GM21576 (cell line): ENCODE results near the gene JTB.

Source experiments
- ATAC-seq: cut with Tn5 transposase; IDR thresholded peaks from one replicate; pipeline ENCODE4 v1.9.1; 2021; ENCODE audit warnings: mild to moderate bottlenecking, moderate library complexity; ENCODE audit not compliant: unreplicated experiment

JTB gene

DNA sequence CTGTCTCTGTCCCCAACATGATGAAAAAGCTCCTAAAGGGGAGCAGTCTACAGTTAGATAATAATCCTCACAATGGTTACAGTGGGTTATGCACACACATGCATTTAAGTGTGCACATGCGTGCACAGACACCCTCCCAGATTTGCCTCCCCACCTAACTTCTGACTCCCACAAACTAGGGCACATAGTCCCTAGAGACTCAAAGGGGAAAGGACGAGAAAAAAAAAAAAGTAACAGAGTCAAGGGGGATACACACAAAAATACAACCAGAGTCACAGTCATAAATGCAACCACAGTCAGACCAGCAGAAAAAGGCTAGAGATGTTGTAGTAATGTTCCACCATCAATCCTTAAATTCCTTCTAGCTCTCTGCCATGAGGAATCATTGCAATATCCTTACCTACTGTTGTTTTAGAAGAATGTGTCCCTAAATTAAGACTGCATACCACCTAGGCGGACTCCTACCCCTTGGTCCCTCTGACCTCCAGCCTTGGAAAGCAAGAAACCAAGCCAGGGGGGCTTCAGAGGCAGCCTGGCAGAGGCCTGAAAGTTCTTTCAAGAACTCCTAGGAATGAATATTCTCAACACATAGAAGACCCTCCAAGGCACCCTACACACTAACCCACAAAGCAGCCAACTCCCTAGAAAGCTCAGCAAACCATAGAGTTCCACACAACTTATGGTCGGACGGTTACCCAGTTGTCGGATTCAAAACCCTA is 20.3 kb downstream of the JTB start:
- no peak for ATAC-seq

DNA sequence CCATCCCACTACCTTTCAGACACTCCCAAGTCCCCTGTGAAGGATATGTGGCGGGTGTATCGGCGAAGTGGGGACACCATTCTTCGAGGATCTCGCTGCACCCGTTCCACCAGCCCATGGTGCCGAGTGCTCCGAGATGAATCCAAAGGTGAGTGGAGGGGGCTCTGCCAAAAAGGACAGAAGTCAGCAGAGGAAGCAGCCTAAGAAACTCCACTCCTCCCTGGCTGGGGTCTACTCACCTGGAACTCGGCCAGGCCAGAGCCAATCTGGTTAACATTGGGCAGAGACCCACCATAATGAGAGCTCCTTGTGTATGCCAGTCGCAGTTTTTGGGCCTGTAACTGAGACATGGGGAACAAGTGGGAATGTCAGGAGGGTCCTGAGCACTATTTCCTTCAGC is 22.6 kb downstream of the JTB start:
- ATAC-seq = no peak

DNA sequence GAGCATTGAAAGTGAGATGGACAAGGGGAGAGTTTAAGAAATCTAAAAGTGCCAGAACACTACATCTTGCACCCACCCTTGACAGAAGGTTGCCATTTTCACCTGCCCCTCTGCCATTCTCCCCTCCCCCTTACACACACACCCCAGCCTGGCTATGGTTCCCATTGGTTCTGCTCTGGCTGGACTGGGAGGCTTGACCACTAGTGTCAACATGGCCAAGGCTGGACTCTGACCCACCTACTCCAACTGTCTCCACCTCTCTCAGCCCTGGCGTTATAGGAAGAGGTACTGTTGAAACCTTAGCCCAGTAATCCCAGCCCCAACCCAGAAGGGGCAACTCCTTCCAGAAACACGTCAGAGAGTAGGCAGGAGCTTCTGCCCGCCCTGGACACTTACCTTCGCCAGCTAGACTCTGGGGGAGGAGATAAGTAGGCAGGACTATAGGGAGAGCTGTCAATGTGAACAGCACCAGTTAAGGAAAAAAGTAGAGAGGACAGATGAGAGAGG is 23.6 kb downstream of the JTB start:
- no peak for ATAC-seq

DNA sequence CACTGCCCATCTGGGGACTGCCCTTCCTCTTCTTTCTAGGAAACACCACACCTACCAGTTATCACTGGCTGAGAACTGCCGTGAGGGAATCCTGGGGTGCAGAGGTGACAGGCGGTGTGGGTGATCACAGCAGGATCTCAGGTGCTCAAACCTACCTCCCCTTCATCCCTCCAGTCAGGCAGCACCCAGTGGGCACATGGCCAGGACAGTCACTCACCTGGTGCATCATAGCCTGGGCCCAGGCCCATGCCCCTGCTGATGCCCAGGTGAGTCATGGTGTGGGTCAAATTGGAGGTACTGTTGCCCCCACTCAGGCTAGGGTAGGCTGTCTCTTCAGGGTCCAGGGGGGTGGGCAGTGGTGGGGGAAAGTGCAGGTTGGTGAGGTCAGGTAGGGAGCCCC is 25.7 kb downstream of the JTB start:
- ATAC-seq = no peak

DNA sequence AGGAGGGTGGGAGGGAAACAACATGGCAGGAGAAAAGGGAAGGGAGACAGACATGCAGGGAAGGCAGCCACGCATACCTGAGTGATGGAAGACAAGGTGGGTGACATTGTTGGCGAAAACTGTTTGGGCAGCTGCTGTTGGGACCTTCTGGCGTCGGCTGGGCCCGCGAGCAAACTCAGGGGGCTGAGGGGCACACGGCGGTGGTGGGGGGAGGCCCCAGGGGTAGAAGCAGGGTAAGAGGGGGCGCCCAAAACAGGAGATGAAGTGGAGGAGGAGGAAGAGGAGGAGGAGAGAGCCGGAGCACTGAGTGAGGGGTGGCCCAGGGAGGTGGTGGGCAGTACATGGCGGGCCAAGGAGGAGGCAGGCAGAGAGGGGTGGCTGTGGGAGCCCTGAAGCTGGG is 26.3 kb downstream of the JTB start:
- ATAC-seq = no peak

DNA sequence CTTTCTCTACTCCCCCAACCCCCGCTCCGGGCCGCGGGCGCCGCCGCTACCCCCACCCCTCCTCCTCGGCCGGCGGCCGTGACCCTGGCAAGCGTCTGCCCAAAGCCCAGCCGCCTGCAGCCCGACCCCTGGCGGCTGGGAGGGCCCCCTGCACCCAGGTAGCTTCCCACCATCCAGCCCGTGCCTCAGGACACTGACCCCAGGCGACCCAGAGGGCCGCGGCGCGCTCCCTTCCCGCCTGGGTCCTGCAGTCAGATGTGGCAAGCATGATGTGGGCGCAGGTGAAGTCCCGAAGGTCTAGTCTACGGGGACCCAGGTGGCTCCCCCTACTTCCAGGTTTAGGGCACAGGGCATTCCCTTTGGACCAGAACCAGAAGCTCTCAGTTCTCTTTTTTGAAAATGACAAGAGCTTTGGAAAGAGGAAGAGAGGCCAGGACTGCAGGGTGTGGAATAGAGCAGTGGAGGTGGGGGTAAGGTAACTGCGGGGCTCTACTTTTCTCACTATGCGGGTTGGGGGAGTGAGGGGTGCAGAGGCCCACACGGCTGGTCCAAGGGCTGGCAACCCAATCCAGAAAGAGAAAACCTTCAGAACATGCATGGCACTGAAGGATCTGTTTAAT is 30.7 kb downstream of the JTB start, which contains the start of gene DENND4B:
DENND4B (minus strand) TSS at position 97 of the 620 bp plus-strand sequence. CDS start 2,344 bp downstream, outside the sequence.
- peak; percentile 50 for ATAC-seq

DNA sequence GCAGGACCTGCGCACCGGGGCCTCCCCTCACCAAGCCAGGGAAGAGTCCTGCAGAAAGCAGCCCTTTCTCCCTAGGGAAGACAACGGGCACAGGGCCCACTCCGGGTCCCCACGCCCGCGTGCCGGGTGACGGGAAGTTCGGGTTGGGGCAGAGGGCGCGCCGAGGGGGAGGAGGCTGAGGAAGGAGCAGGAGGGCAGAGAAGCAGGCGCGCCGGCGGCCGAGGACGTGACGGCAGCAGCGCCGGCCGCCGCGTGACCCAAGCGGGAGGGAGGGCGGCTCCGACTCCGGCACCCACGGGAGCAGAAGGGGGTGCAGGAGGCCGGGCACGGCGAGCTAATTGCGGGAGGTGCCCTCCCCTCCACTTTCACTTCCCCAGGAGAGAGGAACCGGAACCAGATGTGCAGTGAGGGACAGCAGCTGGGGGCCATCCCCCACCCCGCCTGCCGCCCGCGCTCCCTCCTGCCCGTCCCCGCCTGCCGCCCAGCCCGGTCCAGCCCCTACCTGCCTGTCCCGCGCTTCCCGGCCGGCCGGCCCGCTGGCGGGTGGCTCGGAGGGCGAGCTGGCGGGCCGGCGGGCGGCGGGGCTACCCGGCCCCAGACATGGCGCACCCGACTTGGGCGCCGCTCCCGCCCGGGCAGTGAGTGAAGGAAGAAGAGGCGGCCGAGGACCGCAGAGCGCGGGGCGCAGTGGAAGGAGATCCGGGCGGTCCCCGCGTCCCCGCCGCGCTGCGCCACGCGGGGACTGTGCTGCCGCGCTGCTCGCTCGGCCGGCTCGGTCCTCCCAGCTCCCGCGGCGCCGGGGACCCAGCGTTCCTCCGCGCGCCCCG is 31.5 kb downstream of the JTB start:
- ATAC-seq = peak; percentile 60

DNA sequence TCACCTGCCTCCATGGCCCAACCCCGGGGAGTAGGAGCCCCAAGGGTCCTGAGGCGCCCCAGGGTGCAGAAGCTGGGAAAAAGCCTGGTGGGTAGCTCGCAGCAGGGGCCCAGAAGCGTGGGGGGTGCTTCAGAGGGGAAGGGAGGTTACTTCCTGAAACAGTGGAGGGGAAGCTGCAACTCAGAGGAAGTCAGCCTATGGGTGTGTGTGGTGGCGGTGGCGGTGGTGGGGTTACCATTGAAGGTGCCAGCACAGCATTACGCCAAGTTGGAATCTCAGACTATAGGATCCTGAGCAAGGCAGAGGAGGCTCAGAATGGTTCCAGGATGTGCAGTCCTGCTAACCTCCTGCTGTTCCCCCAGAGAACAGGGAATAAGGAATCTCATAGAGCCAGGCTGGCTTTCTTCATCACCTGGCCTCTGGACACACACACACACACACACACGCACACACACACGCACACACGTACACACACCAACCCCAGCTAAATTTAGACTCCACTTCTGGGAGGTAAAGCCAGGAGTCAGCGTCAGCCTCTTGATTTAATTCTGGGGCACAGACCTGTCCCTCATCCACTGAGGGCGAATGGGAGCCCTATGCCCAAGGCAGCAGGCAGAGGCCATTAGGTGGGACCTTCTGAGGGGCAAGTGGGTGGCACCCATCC is 32.2 kb downstream of the JTB start:
- no peak for ATAC-seq

DNA sequence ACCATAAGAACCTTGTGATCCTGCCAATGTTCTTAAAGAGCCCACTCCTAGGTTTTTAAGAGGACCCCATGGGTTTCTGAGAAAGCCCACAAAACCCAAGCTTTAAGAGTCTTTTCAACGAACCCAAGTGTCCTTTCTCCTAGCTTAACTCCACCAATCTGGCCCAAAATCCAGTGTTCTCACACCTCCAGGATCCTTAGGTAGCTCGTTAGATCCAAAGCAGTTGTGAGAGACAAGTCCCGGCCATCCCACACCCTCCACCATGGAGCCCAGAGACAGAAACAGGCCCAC is 32.7 kb downstream of the JTB start:
- ATAC-seq = no peak

DNA sequence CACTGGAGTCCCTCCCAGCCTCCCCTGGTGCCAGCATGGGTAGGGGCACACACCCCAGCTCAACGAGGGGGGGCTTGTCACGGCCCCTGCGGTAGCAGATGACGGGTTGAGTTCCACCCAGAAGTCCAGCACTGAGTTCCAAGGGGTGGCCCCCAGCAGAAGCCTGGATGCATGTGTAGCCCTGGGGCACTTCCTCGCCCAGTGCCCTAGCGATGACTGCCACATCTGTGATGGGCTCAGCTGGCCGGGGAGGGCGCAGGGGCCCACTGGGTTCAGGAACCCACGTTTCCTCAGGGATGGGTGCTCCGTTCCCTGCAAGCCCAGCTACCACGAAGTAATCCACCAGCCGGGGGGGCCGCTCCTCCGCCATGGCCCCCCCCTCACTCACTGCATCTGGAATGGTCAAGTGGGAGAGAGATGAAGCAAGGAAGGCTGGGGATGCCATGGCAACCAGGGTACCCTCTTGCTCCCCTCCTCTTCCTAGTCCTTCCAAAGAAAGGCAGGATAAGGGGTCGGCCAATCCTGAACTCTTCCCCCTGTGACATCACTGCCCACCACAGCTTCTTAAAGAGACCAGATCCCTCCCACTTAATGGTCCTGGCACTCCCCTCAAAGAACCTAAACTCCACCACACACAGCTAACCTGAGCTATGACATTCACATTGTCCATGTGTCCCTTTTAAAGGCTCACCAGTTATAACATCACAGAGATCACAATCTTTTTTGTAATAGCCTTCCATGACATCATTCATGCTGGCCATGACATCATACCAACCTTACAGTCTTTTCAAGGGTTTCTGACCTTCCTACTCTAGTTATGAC is 33.3 kb downstream of the JTB start:
- no peak for ATAC-seq

DNA sequence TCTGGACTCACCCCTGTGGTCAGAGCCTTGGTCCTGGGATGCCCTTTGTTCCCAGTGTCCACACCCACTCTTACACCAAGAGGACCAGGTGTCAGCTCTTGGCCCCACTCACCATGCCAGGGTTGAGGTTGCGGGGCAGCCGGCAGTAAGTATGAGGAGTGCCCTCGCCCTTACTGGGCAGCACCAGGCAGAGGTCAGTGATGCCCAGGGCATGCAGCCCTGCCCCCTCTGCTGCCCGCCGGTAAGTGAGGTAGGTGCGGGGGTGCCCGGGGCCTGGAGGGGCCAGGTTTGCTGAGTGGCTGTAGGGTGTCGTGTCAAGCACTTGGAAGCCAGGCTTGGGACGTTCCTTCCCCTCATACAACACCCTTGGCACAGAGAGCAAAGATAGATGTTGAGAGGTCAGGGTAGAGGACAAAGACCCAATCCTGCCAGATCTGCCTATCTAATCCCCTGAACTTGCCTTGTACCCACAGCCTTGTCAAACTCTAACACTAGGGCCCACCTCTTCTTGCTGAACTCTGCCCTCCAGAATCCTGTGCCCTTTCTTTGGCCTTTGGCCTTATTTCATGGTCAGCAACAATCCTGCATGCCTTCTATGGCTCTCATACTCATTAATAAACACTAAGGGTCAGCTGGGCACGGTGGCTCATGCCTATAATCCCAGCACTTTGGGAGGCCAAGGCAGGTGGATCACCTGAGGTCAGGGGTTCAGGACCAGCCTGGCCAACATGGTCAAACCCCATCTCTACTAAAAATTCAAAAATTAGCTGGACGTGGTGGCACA is 34.5 kb downstream of the JTB start:
- ATAC-seq = no peak

DNA sequence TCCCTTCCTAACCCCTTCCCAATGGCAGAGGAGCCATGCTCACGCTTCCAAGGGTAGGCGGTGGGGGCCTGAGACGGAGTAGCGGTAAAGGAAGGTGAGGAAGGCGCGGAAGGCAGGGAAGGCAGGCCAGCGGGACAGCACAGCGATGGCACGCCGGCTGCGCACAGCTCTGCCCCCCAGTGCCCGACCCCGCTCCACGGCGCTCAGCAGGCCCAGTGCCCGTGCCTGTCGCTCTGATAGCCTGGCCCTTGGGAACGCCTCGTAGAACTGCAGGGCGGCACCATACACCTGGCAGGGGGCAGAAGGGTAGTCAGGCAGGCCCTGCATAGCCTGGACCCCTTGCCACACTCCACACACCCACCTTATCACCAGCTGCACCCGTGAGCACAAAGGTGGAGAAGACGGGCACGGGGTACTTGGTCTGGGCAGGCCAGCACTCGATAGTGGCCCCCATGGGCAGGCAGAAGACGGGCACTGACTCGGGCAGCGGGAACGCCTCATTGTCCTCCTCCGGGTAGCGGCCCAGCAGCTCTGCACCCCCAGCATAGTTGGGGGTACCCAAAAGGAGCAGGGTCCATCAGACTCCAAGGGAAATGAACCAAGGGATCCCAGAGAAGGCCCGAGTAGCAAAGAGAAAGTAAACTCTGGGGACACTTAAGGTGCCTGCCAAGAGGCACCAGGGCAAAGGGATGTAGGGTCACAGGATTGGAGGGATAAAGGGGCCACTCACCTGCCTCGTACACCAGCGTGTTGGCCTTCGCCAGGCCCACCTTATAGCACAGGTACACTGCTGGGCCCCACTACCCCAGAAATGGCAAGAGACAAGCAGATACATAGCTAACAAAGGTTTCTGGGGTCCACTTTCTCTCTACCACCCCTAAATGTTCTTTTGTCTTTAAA is 35.4 kb downstream of the JTB start:
- no peak for ATAC-seq

DNA sequence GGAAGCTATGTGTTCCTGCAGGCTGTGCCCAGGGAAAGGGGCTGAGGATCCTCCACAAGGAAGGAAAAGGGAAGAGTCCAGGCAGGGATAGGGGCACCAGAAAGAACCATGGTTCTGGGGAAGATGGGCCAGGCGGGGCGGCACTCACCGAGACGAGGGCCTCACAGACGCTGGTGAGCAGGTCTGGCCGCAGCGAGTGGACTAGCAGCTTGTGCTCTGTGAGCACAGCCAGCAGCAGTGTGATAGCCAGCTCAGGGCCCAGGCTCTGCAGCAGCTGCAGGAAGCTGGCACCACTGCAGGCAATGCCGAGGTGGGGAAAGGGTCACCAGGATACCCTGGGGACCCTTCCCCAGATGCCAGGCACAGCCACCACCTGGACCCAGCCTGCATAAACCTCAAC is 36.7 kb downstream of the JTB start:
- no peak for ATAC-seq

DNA sequence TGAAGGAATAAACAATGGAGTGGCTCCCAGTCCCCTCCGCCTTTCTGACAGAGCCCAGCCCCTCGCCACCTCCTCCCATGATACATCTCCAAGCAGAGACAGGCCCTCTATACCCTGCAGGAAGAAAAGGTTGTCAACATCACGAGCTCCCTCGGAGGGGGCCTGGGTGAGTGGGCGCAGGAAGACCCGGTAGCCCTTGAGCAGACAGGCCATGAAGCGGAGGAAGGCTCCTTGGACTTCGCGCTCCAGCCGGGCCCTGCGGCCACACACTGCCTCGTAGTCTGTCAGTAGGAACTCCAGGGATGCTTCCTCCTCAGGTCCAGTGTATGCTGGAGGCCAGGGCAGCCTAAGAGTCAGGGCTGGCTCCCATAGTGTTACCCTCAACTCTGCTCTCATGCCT is 38.0 kb downstream of the JTB start:
- ATAC-seq = no peak

DNA sequence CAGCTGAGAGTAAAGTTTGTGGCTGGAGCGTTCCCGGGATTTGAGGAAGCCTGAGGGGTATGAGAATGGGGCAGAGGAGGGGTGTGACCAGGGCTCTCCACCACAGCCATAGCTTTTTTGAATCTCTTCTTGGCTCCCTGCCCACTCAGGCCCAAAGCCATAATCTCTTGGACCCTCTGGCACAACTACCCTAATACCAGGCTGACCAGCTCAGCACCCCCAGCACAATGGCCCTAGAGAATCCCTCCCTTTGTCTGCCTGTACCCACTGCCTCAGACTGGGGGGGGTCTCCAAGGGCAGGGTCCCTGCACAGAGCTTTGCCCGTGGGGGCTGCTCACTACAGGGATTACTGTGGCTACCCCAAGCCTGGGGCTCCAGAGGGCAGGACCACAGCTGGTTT is 38.5 kb downstream of the JTB start:
- ATAC-seq = no peak

DNA sequence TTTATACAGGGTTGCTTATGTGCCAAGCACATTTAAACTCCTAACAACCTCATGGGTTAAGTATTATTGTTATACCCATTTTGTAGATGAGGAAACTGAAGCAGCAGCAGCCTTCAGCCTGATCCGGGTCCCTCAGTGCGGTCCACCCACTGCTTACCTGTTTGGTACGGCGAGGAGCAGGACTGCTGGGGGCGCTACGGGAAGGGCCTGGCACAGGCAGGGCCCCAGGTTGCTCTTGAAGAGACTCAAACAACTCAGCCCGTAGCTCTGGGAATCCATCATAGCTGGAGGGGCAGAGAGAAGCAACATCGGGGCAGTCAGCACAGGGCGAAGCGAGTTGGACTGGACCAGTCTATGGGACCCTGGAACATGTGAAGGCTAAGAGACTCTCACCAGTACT is 40.1 kb downstream of the JTB start:
- no peak for ATAC-seq

DNA sequence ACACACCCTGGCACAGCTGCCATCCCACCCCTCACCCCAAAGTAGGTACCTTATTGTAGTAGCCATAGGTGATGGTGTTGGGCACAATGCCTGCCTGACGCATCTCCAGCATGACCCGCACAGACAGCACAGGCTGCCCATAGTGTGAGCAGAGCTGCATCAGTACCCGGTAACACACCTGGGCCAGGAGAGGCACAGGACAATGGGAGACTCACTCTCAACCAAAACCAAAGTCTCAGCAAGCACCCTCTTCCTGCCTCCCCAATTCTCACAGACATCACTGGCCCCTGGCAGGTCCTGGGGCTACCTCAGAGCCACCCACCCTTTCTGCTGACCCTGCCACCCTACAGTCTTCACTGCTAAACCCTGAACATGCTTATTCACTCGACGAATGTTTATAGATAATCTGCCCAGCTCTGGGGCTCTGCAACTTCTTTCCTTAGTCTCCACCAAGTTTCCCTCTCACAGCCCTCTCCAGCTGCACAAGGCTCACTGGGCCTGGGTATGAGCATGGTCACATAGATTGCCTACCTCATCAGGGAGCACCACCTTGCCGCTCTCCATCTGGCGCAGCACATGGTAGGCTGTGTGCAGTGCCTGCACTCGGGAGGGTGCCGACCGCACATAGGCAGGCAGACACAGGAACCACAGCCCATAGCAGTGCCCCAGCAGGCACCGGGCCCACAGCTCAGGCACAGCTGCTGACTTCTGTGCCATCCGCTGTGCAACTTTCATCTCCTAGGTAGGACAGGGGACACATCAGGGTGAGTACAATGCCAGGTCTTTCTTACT is 41.3 kb downstream of the JTB start:
- ATAC-seq = no peak

DNA sequence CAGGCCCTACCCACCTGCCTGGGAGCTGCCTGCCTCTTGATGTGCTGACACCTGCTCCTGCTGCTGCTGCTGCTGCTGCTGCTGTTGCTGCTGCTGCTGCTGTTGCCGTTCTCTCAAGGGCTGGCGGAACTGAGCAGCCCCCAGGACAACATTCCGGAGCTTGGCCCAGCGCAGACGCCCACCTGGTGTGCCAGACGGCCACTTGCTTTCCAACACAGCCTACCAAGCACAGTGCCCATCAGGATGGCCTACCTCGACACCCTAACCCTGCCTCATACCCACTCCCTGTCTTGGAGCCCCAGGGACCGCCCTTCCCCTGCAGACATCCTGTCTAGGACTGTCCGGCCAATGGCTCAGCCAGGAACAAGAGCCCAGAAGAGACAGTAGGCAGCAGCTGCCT is 42.7 kb downstream of the JTB start:
- no peak for ATAC-seq
